ENCODE data around the gene TGM6.

Gene TGM6

GRCh38 chr20:2365091-2365490 is 15.6 kb upstream of the TGM6 start:
- no peak for DNase-seq

- DNase-seq = no peak
Observed at GRCh38 chr20:2365666-2366065, 15.0 kb upstream of the TGM6 start.

DNA sequence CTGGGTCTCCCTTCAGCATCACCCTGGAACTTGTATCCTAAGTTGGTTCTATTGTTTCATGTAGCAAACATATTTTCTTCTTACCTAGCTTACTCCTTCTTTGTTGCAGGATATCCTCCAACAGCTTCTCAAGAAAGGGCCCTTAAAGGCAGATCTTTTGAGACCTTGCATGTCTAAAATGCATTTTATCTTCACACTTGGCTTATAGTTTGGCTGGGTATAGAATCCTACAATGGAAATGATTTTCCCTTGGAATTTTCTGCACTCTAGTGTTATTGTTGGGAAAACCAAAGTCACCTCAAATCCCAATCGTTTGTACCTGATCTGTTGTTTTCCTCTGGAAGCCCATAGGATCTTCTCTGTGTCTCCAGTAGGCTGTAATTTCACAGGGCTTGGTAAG is 12.1 kb upstream of the TGM6 start:
- no peak for DNase-seq

GRCh38 chr20:2373098-2373497 is 7.6 kb upstream of the TGM6 start:
- no peak for DNase-seq

DNA sequence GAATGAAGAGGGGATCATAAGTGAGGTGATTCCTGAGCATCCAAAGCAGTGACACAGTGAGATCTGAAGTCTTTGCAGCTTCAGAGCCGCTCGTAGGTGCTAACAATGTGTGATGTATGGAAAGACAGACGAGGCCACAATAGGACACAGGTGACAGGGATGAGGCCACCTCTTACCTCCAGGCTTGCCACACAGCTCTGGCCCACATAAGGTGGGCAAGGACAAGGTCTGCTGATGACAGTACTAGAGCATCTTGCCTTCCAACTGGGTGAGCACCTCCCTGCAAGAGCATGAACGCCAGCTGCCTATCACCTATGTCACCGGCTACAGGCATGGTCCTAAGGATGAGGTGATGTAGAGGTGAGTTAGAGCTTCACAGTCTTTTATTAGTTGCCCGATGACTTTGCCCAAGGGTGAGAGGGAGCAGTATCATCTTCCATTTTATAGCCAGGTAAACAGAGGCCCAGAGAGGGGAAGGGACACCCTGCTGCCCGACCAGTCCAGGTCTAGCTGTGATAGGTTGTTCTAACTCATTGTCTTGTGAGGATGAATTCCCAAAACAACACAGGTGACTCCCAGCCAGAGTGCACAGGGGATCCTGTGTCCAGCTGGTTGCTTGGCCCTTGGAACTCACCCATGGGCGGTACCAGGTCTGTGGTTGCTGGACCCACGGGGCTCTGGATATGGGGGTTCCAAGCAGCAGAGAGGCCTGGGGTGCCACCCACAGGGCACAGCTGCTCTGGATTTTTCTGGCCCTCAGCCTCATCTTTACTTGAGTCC is 6.2 kb upstream of the TGM6 start:
- no peak for DNase-seq

DNA sequence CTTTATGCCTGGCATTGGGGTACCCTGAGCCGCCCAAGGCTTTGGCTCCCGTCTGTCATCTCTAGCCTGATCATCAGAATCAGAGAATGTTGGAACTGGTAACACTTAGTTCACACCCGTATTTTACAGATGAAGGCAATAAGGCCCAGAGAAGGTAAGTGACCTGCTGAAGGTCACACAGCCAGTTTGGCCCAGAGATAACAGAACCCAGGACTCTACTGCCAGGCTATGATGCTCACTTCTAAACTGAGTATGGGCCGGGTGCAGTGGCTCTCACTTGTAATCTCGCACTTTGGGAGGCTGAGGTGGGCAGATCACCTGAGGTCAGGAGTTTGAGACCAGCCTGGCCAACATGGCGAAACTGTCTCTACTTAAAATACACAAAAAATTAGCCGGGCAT is 1.8 kb upstream of the TGM6 start:
- no peak for DNase-seq

GRCh38 chr20:2379511-2380229 is 1.0 kb upstream of the TGM6 start:
- no peak for DNase-seq

DNA sequence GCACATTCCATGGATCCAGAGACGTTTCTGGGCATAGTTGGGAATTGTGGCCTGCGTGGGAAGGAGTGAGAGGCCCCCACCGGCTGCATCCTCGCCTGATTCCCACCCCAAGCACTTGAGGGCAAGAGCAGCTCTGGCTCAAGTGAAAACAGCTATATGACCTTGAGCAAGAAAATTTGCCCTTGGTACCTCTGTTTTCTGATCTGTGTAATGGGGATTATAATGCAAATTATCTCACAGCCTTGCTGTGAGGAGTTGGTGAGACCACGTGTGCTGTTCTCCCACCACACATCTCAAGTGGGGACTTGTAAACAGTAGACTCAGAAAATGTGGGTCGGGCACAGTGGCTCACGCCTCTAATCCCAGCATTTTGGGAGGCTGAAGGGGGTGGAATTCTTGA is 602 bp downstream of the TGM6 start:
- no peak for DNase-seq

DNA sequence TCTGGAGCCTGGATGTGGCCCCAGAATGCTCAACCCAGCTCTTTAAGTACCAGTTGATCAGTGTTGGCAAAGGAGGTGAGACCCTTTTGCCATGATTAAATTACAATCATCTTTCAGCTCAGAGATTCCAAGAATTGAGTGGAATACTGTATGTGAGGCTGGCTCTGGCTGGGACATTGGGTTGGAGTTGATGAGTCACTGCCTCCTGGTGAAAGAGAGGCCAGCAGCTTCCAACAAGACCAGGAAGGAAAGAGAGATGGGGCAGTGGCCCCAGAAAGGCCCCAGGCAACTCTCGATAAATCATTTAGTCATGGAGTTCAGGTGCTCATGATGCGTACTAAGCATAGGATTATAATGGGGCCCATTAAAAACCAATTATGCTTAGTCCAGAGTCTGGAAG is 2.1 kb downstream of the TGM6 start:
- DNase-seq = no peak

- no peak for DNase-seq
Observed at GRCh38 chr20:2385026-2385425, 4.3 kb downstream of the TGM6 start.

DNA sequence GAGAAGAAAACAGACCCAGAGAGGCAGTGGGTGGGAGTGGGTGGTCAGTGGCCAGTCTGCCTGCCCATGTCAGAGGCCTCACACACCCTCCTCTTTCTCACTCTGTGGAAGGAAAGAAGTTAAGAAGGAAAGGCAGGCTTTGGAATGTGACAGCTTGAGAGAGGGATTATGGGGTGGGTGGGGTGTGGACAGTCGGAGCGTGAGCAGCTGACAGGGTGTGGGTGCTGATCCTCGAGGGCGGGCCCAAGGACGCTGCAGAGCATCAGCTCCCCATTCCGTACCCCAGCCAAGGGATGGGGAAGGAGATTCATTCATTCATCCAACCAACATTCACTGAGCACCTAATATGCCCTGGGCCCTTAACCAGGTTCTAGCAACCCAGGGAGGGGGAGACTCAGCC is 4.8 kb downstream of the TGM6 start:
- DNase-seq = no peak

GRCh38 chr20:2386516-2387179 is 5.9 kb downstream of the TGM6 start:
- no peak for DNase-seq

DNA sequence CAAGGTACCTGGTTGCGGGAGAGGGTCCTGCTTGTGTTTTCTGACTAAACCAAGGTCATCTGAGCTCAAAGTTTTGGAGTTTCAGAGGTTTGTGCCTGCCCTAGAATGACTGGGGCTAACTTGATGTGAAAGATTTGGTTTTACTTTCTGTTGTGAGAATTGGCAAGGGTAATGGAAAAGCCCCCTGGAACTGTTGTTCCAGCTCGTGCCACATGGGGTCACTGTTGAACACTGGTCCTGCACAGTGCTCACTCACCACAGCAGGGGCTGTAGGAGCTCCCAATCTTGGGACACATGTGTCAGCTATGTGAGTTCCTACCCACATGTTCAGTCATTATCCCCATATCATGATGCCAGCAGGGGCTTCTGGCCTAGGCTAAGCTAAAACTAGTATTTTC is 6.5 kb downstream of the TGM6 start:
- DNase-seq = peak; percentile 47

DNA sequence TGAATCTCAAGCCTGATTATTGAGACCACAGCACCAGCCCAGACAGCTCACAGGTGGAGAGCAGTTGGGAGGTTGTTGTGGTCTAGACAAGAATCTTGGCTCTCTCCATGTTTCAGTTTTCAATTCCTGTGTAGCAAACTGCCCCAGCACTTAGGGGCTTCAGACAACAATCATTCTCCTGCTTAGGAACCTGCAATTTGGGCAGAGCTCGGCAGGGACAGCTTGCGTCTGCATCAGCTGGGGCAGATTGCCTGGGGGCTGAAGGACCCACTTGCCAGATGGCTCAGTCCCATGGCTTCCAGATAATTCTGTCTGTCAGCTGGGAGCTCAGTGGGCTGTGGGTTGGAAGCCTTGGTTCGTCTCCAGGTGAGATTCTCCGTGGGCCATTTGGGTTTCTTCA is 6.9 kb downstream of the TGM6 start:
- DNase-seq = no peak

- no peak for DNase-seq
Observed at GRCh38 chr20:2390951-2391675, 10.4 kb downstream of the TGM6 start.

DNA sequence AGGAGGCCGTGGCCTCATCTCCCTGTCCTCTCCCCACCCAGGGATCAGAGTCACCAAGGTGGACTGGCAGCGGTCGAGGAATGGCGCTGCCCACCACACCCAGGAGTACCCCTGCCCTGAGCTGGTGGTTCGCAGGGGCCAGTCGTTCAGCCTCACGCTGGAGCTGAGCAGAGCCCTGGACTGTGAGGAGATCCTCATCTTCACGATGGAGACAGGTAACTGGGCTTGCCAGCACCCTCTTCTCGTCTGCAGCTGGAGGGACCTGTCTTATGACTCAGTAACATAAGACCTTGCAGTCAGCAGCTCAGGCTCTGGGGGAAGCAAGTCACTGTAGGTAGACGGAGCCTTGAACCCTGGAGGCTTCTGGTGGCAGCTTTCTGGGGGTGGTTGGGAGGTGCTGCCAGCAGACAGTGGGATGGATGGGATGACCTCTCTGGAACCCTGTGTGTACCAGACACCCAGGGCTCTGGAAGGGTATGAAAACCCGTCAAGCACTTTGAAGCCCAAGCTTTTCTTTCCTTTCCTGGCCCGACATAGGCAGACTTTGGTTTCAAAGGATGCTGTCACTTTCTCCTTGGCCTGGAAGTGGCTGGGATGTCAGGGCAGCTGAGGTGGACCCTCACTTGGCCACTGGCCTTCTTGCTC is 13.8 kb downstream of the TGM6 start:
- no peak for DNase-seq

DNA sequence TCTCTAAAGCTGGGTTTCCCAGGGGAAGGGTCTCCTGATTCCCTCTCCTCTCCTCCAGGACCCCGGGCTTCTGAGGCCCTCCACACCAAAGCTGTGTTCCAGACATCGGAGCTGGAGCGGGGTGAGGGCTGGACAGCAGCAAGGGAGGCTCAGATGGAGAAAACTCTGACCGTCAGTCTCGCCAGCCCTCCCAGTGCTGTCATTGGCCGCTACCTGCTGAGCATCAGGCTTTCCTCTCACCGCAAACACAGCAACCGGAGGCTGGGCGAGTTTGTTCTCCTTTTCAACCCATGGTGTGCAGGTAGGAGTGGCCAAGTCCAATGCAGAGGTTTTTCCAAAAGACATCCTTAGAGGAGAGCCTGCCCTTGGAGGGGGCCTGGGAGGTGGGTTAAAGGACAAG is 14.4 kb downstream of the TGM6 start:
- no peak for DNase-seq

DNA sequence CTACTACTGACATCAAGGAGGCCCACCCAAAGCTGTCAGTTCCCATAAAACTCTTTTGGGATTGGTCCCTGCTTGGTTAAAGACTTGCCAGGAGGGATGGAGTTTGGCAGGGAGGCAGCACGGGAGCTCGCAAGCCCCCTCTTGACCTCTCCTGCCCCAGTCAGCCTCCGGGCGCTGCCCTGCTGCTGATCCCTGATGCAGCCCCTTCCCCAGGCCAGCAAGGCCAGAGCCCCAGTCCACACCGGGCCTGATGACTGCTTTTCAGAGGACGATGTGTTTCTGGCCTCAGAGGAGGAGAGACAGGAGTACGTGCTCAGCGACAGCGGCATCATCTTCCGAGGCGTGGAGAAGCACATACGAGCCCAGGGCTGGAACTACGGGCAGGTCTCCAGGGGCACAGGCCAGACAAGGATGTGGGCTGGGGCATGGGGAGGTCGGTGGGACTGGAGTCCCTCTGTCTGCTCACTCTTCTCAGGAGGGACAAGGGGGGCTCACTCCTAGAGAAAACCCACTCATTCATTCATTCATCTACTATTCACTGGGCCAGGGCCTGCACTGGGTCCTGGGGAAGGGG is 15.6 kb downstream of the TGM6 start:
- DNase-seq = no peak

DNA sequence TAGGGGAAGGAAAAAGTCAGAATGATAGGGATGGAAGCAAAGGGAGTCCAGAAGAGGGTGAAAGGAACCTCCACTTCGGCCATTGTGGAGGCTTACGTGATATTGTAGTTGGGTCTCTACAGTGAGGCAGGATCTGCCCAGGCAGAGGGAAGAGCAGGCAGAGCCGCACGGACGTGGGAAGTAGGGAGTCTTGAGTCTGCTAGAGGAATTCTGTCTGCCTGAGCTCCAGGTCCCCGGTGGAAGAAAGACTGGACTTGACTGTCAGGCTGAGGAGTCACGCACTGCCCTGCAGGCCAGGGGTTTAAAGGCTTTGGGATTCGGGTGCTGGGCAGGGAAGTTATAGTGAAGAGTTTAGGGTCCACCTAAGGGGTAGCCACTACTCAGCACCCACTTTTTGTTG is 16.4 kb downstream of the TGM6 start:
- DNase-seq = no peak

DNA sequence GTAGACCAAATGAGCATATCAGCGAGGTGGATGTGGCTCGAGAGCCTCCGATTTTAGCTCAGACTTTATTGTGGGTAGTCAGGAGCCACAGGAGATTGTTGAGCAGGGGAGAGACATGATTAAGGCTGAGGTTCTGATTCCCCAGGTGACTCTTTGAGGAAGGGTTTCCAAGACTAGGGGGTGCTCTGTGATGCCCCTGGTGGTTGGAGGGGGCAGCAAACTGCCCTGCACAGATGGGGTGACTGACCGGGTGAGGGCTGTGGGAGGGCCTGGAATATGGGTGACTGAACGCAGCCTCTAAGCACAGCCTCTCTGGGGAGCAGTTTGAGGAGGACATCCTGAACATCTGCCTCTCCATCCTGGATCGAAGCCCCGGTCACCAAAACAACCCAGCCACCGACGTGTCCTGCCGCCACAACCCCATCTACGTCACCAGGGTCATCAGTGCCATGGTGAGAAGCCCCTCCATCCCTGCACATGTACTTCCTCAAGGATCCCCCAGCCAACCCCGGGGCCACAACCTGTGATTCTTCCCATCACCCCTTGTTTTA is 17.0 kb downstream of the TGM6 start:
- DNase-seq = no peak

GRCh38 chr20:2398449-2398848 is 17.7 kb downstream of the TGM6 start:
- DNase-seq = no peak

DNA sequence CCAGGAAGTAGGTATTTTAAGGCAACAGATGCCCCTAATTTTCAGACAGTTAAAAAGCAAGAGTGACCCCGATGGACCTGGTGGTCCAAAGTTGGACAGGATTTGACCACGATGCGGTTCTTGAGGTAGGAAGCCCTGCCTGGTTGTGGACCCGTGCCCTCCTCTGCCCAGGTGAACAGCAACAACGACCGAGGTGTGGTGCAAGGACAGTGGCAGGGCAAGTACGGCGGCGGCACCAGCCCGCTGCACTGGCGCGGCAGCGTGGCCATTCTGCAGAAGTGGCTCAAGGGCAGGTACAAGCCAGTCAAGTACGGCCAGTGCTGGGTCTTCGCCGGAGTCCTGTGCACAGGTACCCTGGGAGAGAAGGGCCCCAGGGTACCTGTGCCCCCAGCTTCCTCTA is 18.7 kb downstream of the TGM6 start:
- DNase-seq = no peak

All from activated T-cell treated with anti-CD3 and anti-CD28 coated beads, Interleukin-2, amount 50 U/mL, for 1 hour (primary cell).